Upper lobe of right lung (tissue), 1 donor: ENCODE results near the gene ANKRD7. TPM values are rescaled to one million over a fixed set of nuclear protein-coding genes. Genes with fewer than 3 reads are reported as not detected.
A peak's percentile ranks its signal among the peaks of the same experiment; 100 is the strongest.

ENCODE experiments used
- ATAC-seq: fragments of 200-7000 bp; cut with Tn5 transposase; one replicate; pipeline ENCODE4 v1.9.1; 2020; ENCODE audit warnings: mild to moderate bottlenecking, moderate library complexity
- DNase-seq: peaks from one replicate; pipeline ENCODE4 v3.0.0-alpha.2; 2020
- H3K27ac ChIP-seq: fragments of 200-600 bp; one replicate; pipeline ENCODE4 v1.8.0; 2022
- H3K27me3 ChIP-seq: fragments of 200-600 bp; one replicate; pipeline ENCODE4 v1.8.0; 2022; ENCODE audit warnings: mild to moderate bottlenecking
- H3K36me3 ChIP-seq: fragments of 200-600 bp; one replicate; pipeline ENCODE4 v1.8.0; 2022
- H3K4me1 ChIP-seq: fragments of 200-600 bp; one replicate; pipeline ENCODE4 v1.8.0; 2022
- H3K4me3 ChIP-seq: fragments of 200-600 bp; one replicate; pipeline ENCODE4 v1.8.0; 2022; ENCODE audit warnings: mild to moderate bottlenecking
- H3K9me3 ChIP-seq: fragments of 200-600 bp; one replicate; pipeline ENCODE4 v1.8.0; 2022
- intact Hi-C: fragments of 100-400 bp; cut with DNase I; formaldehyde crosslinking; loops from one replicate; pipeline ENCODE4 v1.11.0; 2022
- total RNA-seq: library from RNA; stranded (reverse); fragmentation: NEBNext Ultra II Directional; extraction: Animal tissue kit (Norgen Biotek cat#: 25700); gene quantifications from one replicate; pipeline ENCODE4 v1.2.1, GENCODE V29; 2021
- TF ChIP-seq, protein P1 (sequence below): fragments of 200-600 bp; IDR thresholded peaks from one replicate; pipeline ENCODE4 v1.8.0; 2022; ENCODE audit warnings: antibody characterized with exemption
- donor health status: DM: no; HTN: yes; CAD: no; lungs with severe emphysema.

Gene ANKRD7
- total RNA-seq, 1 donor from 2014 or later, result not detected

DNA sequence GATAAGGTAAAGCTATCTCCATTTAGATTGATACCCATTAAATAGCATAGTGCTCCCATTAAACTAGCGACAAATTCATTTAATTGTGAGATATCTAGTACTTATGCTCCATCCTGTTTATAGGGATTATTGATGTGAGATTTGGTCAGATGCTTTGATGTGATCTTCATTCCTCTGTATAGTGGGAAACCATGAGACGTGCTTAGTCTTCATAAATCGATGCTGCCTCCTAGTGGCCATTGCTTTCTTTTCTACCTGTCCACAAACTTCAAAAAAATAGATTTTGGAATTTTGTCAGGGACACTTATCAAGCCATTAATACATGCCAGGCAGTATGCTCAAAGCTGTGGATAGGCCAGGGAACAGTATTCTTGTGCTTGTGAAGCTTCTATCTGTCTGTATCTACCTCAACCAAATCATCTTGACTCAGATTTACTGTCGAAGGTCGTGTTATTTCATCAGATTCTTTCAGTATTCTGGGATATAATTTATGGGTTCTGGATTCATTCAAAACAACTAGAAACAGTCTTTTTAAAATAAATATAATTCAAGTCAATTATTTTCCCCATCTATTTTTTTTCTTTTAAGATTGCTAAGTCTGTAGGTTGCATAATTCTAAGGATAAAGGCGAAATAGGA, 28.5 kb upstream of the ANKRD7 start:
- TF ChIP-seq, protein P1, sequence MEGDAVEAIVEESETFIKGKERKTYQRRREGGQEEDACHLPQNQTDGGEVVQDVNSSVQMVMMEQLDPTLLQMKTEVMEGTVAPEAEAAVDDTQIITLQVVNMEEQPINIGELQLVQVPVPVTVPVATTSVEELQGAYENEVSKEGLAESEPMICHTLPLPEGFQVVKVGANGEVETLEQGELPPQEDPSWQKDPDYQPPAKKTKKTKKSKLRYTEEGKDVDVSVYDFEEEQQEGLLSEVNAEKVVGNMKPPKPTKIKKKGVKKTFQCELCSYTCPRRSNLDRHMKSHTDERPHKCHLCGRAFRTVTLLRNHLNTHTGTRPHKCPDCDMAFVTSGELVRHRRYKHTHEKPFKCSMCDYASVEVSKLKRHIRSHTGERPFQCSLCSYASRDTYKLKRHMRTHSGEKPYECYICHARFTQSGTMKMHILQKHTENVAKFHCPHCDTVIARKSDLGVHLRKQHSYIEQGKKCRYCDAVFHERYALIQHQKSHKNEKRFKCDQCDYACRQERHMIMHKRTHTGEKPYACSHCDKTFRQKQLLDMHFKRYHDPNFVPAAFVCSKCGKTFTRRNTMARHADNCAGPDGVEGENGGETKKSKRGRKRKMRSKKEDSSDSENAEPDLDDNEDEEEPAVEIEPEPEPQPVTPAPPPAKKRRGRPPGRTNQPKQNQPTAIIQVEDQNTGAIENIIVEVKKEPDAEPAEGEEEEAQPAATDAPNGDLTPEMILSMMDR, result peak; percentile 72
- Histone ChIP-seq H3K4me3 (no peak overlapping the region), H3K4me1 (no peaks in the 10 kb centered on the region), H3K27ac (no peak overlapping the region), H3K9me3 (no peaks in the 10 kb centered on the region), H3K27me3 (no peaks in the 10 kb centered on the region), H3K36me3 (peaks cover 23% of the 10 kb centered on the region)
- ATAC-seq, result peak; percentile 85
- DNase-seq, result no peak
- intact Hi-C loops, result no loop called here

DNA sequence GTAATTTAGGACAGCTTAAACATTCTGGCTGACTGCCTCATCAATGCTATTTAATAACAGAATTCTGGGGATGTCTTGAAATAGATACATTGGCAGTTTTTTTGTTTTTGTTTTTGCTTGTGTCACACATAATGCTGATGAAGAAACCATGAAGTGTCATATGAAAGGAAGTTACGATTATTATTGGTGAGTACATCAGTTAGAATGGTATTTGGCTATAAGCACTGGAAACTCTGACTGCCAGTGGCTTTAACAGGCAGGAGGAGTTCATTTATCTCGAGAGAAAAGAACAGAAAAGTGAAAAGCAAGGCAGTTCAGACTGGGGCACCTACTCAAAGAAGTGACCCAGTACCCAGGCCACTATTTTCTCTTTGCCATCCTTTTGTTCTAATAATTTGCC, 22.4 kb upstream of the ANKRD7 start:
- H3K27ac ChIP-seq, result no peak overlapping the region
- H3K9me3 ChIP-seq, result no peaks in the 10 kb centered on the region
- TF ChIP-seq, protein P1, result no peak
- intact Hi-C loops, result no loop called here
- no peaks in the 10 kb centered on the region for H3K27me3 ChIP-seq
- H3K4me3 ChIP-seq, result no peak overlapping the region
- DNase-seq (no peak), ATAC-seq (no peak)
- H3K4me1 ChIP-seq, result no peaks in the 10 kb centered on the region
- H3K36me3 ChIP-seq, result no peaks in the 10 kb centered on the region

DNA sequence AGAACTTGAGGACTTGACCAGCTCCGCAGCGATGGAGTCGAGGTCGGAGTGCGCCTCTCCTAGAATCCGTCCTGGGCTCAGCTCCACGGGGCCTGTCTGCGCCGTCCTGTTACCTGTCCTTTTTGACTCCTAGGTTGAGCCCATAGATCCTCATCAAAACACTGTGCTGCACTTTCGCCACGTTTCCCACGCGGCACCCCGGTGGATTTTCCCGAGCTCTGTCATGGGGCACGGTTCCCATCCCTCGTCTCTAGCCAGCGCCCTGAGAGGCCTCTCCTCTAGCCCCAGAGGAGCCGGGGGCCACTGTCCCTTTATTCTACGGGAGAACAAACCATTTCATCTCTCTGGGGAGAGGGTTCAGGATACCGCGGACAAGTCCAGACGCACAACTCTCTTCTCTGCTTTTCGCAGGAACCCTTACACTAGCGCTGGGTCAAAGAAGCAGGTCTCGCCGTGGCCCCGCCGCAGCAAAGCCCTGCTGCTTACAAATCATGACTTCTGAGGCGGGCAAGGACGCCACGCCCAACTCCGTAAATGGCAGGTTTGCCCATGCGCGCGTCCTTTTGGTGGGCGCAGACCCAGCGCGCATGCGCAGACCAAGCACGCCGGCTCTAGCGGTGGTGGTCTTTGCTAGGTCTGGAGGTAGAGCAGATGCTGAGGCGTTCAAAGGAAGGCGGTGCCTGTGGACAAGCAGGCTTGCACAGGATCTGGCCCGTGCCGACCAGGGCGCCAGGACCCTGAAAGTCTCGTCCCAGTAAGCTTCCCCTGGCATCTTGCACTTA, 10.3 kb upstream of the ANKRD7 start:
- no peaks in the 10 kb centered on the region for H3K27me3 ChIP-seq
- no peaks in the 10 kb centered on the region for H3K9me3 ChIP-seq
- H3K4me1 ChIP-seq, result no peaks in the 10 kb centered on the region
- H3K36me3 ChIP-seq, result no peaks in the 10 kb centered on the region
- peak overlapping the region; percentile 60 for H3K4me3 ChIP-seq
- no peak overlapping the region for H3K27ac ChIP-seq
- TF ChIP-seq, protein P1, result no peak
- ATAC-seq, result peak; percentile 90
- peak; percentile 83 for DNase-seq
- intact Hi-C loops, result no loop called here

DNA sequence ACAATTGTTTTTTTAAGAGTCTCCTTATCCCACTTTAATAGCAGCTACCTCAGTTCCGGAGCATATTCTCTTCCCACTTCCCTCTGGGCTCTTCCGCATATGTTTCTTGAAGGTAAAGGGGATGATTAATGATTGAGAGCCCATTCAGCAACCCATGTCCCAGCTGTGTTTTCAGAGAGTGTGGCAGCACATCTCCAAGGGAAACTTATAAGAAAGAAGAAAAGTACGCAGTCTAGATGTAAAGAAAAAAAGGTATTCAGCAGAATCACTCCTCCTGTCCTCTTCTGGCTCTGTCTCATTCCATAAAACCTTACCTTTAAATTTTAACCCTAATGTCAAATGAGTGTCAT, 9.7 kb upstream of the ANKRD7 start:
- TF ChIP-seq, protein P1, result no peak
- no peak for ATAC-seq
- peak overlapping the region; percentile 60 for H3K4me3 ChIP-seq
- no peaks in the 10 kb centered on the region for H3K36me3 ChIP-seq
- H3K27ac ChIP-seq, result no peak overlapping the region
- intact Hi-C loops, result no loop called here
- H3K4me1 ChIP-seq, result no peaks in the 10 kb centered on the region
- no peaks in the 10 kb centered on the region for H3K9me3 ChIP-seq
- no peak for DNase-seq
- no peaks in the 10 kb centered on the region for H3K27me3 ChIP-seq

DNA sequence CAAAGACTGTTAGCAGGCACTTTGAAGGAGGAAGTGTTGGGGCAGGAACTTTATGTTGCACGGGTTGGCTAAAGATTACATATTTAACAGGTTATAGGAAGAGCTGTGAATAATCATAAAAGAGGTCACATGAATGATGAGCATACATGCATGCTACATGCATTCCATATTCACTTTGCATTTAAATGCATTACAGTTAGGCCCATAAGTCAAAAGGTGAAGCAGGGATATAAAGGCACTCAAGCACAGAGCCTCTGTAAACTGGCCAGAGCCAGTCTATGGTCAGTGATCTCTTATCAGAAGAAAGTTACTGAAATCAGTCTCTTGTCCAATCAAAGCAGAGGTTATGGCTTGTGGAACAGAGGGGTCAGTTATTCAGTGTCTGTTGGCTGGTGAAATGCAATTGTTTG, 7.3 kb upstream of the ANKRD7 start:
- ATAC-seq, result no peak

More for the DNA sequence above, 7.3 kb upstream of the ANKRD7 start:
- Histone ChIP-seq H3K9me3 (no peaks in the 10 kb centered on the region), H3K36me3 (no peaks in the 10 kb centered on the region), H3K4me1 (no peaks in the 10 kb centered on the region), H3K4me3 (no peak overlapping the region), H3K27me3 (no peaks in the 10 kb centered on the region), H3K27ac (no peak overlapping the region)
- TF ChIP-seq, protein P1, result no peak
- intact Hi-C loops, result no loop called here
- DNase-seq, result no peak
